ENCODE data around the gene URAD.

Gene URAD

GRCh38 chr13:28000567-28000966, 12.1 kb upstream of the URAD start:
- Histone ChIP-seq H3K27ac (no peak overlapping the region), H3K4me3 (no peak overlapping the region)
- TF ChIP-seq CTCF (IDR thresholded peaks at IDR 0.05), result no peak
- DNase-seq (ENCODE audit: low spot score), result no peak

GRCh38 chr13:27997904-27998522, 9.5 kb upstream of the URAD start:
- Histone ChIP-seq H3K27ac (no peak overlapping the region), H3K4me3 (no peak overlapping the region)
- TF ChIP-seq CTCF (IDR thresholded peaks at IDR 0.05), result no peak
- no peak for DNase-seq (ENCODE audit: low spot score)

- H3K27ac ChIP-seq, result no peak overlapping the region
- H3K4me3 ChIP-seq, result no peak overlapping the region
- no peak for DNase-seq (ENCODE audit: low spot score)
- no peak for TF ChIP-seq CTCF (IDR thresholded peaks at IDR 0.05)
Observed at GRCh38 chr13:27991881-27992280, 3.4 kb upstream of the URAD start.

- DNase-seq (ENCODE audit: low spot score), result no peak
- Histone ChIP-seq H3K27ac (no peak overlapping the region), H3K4me3 (no peak overlapping the region)
- no peak for TF ChIP-seq CTCF (IDR thresholded peaks at IDR 0.05)
Observed at GRCh38 chr13:27985600-27985999, 2.9 kb downstream of the URAD start.

- DNase-seq (ENCODE audit: low spot score), result no peak
- H3K27ac ChIP-seq, result no peak overlapping the region
- H3K4me3 ChIP-seq, result no peak overlapping the region
- TF ChIP-seq CTCF (IDR thresholded peaks at IDR 0.05), result no peak
Observed at GRCh38 chr13:27982361-27982760, 6.1 kb downstream of the URAD start.

DNA sequence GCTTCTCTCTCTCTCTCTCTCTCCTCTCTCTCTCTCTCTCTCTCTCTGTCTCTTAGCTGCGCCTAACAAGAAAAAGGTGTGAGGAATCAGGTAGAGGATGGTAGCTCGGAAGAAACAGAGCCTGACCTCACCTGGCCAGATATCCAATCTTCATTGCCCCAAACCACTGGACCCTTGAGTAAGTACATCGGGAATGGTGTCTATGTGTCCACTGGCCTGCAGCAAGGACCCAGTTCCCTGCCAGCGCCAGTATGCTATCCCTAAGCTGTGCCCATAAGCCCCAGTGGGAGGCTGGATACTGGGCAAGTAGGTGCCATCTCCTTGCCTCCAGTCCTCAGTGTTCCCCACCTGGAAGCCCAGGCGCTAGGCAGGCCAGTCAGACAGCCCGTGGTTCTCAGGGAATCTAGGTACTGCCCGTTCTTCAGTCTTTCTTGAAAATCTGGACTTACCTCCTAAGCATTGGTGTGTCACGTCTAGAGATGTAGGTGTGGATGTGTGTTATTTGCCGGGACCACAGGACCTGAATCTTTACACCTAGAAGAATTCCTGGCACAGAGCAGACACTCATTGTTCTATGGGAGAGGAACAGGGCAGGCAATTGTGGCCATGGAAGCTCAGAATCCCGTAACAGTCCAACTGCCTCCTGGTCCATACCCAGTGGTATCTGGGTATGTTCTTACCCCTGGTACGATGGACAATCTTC, 7.3 kb downstream of the URAD start:
- no peak for TF ChIP-seq CTCF (IDR thresholded peaks at IDR 0.05)
- Histone ChIP-seq H3K4me3 (no peak overlapping the region), H3K27ac (no peak overlapping the region)
- DNase-seq (ENCODE audit: low spot score), result peak; percentile 62
